Liver (tissue), 9 donors: ENCODE data around the gene MS4A15. TPM values are rescaled to one million over a fixed set of nuclear protein-coding genes. Genes with fewer than 3 reads are reported as not detected.

Experiments
- DNase-seq: peaks from one replicate; pipeline ENCODE4 v3.0.0-alpha.2; 2017; ENCODE audit warnings: low spot score
- H3K27ac ChIP-seq, 2 donors: one replicate each; pipeline ENCODE4 v1.7.0; 2013; ENCODE audit warnings: inconsistent platforms in 2 of 2, low read length in 2 of 2, control low read depth in 1 of 2, low read depth in 1 of 2, mild to moderate bottlenecking in 1 of 2
- H3K27me3 ChIP-seq, 4 donors: one replicate each; pipeline versions ENCODE4 v1.6.1 to v1.7.0; 2013; ENCODE audit warnings: low read length in 3 of 4, inconsistent platforms in 1 of 4, mild to moderate bottlenecking in 1 of 4, moderate library complexity in 1 of 4; ENCODE audit not compliant: control insufficient read depth in 4 of 4, insufficient read depth in 4 of 4
- H3K36me3 ChIP-seq, 4 donors: one replicate each; pipeline versions ENCODE4 v1.6.1 to v1.7.0; 2013; ENCODE audit warnings: low read length in 3 of 4, mild to moderate bottlenecking in 3 of 4, low read depth in 1 of 4, moderate library complexity in 1 of 4; ENCODE audit not compliant: control insufficient read depth in 4 of 4, insufficient read depth in 3 of 4
- H3K4me1 ChIP-seq, 4 donors: one replicate each; pipeline versions ENCODE4 v1.6.1 to v1.7.0; 2013; ENCODE audit warnings: low read length in 3 of 4, mild to moderate bottlenecking in 3 of 4, moderate library complexity in 1 of 4; ENCODE audit not compliant: control insufficient read depth in 4 of 4, insufficient read depth in 4 of 4
- H3K4me3 ChIP-seq, 3 donors: one replicate each; pipeline versions ENCODE4 v1.6.1 to v1.7.0; 2013; ENCODE audit warnings: low read length in 3 of 3, control low read depth in 1 of 3, low read depth in 1 of 3, mild to moderate bottlenecking in 1 of 3
- H3K9ac ChIP-seq, 2 donors: one replicate each; pipeline ENCODE4 v1.7.0; 2013; ENCODE audit warnings: low read length in 2 of 2, mild to moderate bottlenecking in 2 of 2, moderate library complexity in 2 of 2, control low read depth in 1 of 2, low read depth in 1 of 2
- H3K9me3 ChIP-seq, 4 donors: one replicate each; pipeline versions ENCODE4 v1.6.1 to v1.7.0; 2013; ENCODE audit warnings: low read length in 3 of 4; ENCODE audit not compliant: control insufficient read depth in 4 of 4
- ATF3 ChIP-seq: IDR thresholded peaks from 2 replicates; pipeline ENCODE4 v1.6.1; 2016; ENCODE audit warnings: antibody characterized with exemption
- CTCF ChIP-seq: fragments of 150-350 bp; IDR thresholded peaks from 2 replicates; pipeline ENCODE4 v1.5.1; 2017; ENCODE audit warnings: improper control_type of control experiment, low read depth, low read length; ENCODE audit not compliant: missing input control
- EGR1 ChIP-seq, 2 donors: IDR thresholded peaks; 2 replicates each; pipeline ENCODE4 v1.6.1; 2016 to 2018; ENCODE audit warnings: antibody characterized with exemption in 2 of 2, low read depth in 2 of 2
- FOXA1 ChIP-seq: IDR thresholded peaks from 2 replicates; pipeline ENCODE4 v1.6.1; 2016; ENCODE audit warnings: antibody characterized with exemption
- FOXA2 ChIP-seq: IDR thresholded peaks from 2 replicates; pipeline ENCODE4 v1.6.1; 2016; ENCODE audit warnings: antibody characterized with exemption
- GABPA ChIP-seq, 2 donors: IDR thresholded peaks in 1 of 2; conservative IDR thresholded peaks in 1 of 2; 2 replicates each; pipeline ENCODE4 v1.6.1; 2016; ENCODE audit warnings: antibody characterized with exemption in 2 of 2, mild to moderate bottlenecking in 1 of 2, moderate library complexity in 1 of 2
- HNF4A ChIP-seq, 2 donors: conservative IDR thresholded peaks; 2 replicates each; pipeline ENCODE4 v1.6.1; 2016; ENCODE audit warnings: antibody characterized with exemption in 2 of 2, mild to moderate bottlenecking in 2 of 2
- HNF4G ChIP-seq: IDR thresholded peaks from 2 replicates; pipeline ENCODE4 v1.6.1; 2016; ENCODE audit warnings: antibody characterized with exemption
- JUND ChIP-seq, 2 donors: IDR thresholded peaks; 2 replicates each; pipeline ENCODE4 v1.6.1; 2016; ENCODE audit warnings: antibody characterized with exemption in 2 of 2
- MAX ChIP-seq: IDR thresholded peaks from 2 replicates; pipeline ENCODE4 v1.6.1; 2016; ENCODE audit warnings: antibody characterized with exemption
- NR2F2 ChIP-seq: IDR thresholded peaks from 2 replicates; pipeline ENCODE4 v1.6.1; 2016; ENCODE audit warnings: antibody characterized with exemption
- RAD21 ChIP-seq, 2 donors: IDR thresholded peaks; 2 replicates each; pipeline ENCODE4 v1.6.1; 2016; ENCODE audit warnings: antibody characterized with exemption in 2 of 2, mild to moderate bottlenecking in 2 of 2
- REST ChIP-seq: IDR thresholded peaks from 2 replicates; pipeline ENCODE4 v1.6.1; 2016; ENCODE audit warnings: antibody characterized with exemption, mild to moderate bottlenecking
- RXRA ChIP-seq, 2 donors: IDR thresholded peaks; 2 replicates each; pipeline ENCODE4 v1.6.1; 2017 to 2018; ENCODE audit warnings: antibody characterized with exemption in 2 of 2, mild to moderate bottlenecking in 1 of 2
- SP1 ChIP-seq: IDR thresholded peaks from 2 replicates; pipeline ENCODE4 v1.6.1; 2018; ENCODE audit warnings: antibody characterized with exemption, mild to moderate bottlenecking
- TAF1 ChIP-seq: conservative IDR thresholded peaks from 2 replicates; pipeline ENCODE4 v1.6.1; 2016; ENCODE audit warnings: antibody characterized with exemption, mild to moderate bottlenecking
- YY1 ChIP-seq: IDR thresholded peaks from 2 replicates; pipeline ENCODE4 v1.6.1; 2016; ENCODE audit warnings: antibody characterized with exemption, mild to moderate bottlenecking
- ZBTB33 ChIP-seq: IDR thresholded peaks from 2 replicates; pipeline ENCODE4 v1.6.1; 2016; ENCODE audit warnings: antibody characterized with exemption
- WGBS: extraction: QIAGEN DNeasy Blood & Tissue Kit; methylation state at CpG from one replicate; pipeline ENCODE4 v1.1.7; 2013; 5-methylcytosine and 5-hydroxymethylcytosine counted together
- polyA plus RNA-seq, 2 donors: library from polyadenylated mRNA; stranded (reverse) in 1 of 2; unstranded in 1 of 2; fragments of 200-250 nt in 1 of 2; fragments of >200 nt in 1 of 2; fragmentation: Nextera tagmentation in 1 of 2; extraction: Ambion mirVana in 1 of 2; gene quantifications; one replicate each; pipeline versions ENCODE4 v1.2.1 to v1.2.3, GENCODE V29; 2013 to 2015
- total RNA-seq, 2 donors: library from RNA; depleted of rRNA; stranded (reverse); fragments of >200 nt; gene quantifications; one replicate each; pipeline ENCODE4 v1.2.3, GENCODE V29; 2014
- donor health status: healthy.
- donor health status: healthy.
- donor health status: healthy.
- donor health status: healthy.
- donor health status: healthy.

MS4A15 gene
- total and polyA plus RNA-seq, 4 donors: not detected

- WGBS: 86% methylated on average over 2 of the region's 2 CpGs
- no peak for DNase-seq
- no peak overlapping the region for H3K27ac ChIP-seq
- no peaks in the 10 kb centered on the region for H3K36me3 ChIP-seq
- TF ChIP-seq JUND (IDR thresholded peaks at IDR 0.05): no peak
- no peak for TF ChIP-seq HNF4G
- TF ChIP-seq RAD21 (IDR thresholded peaks at IDR 0.05): no peak
- TF ChIP-seq FOXA1: no peak
- TF ChIP-seq HNF4A (conservative IDR thresholded peaks at IDR 0.05): no peak
- TF ChIP-seq ATF3: no peak
- TF ChIP-seq MAX: no peak
- TF ChIP-seq YY1: no peak
- TF ChIP-seq FOXA2: no peak
- TF ChIP-seq CTCF: no peak
- no peak for TF ChIP-seq TAF1
- no peak for TF ChIP-seq GABPA (IDR thresholded peaks at IDR 0.05 in 1 of 2, conservative IDR thresholded peaks at IDR 0.05 in 1 of 2)
- TF ChIP-seq ZBTB33: no peak
- TF ChIP-seq SP1: no peak
- no peak for TF ChIP-seq REST
- TF ChIP-seq EGR1 (IDR thresholded peaks at IDR 0.05; ENCODE audit: low read depth in 2 of 2): no peak
- no peak for TF ChIP-seq RXRA (IDR thresholded peaks at IDR 0.05)
- no peak overlapping the region for H3K4me3 ChIP-seq
- H3K4me1 ChIP-seq: no peaks in the 10 kb centered on the region
- H3K27me3 ChIP-seq: no peaks in the 10 kb centered on the region
- H3K9me3 ChIP-seq: peaks cover 0 to 2% (median 0%) of the 10 kb centered on the region in 4 donors
- no peak overlapping the region for H3K9ac ChIP-seq
Measured at GRCh38 chr11:60780065-60780464, 23.4 kb downstream of the MS4A15 start.

GRCh38 chr11:60780774-60781173 is 24.1 kb downstream of the MS4A15 start:
- Histone ChIP-seq H3K27ac (no peak overlapping the region), H3K4me3 (no peak overlapping the region), H3K4me1 (no peaks in the 10 kb centered on the region), H3K9me3 (peaks cover 0 to 2% (median 0%) of the 10 kb centered on the region in 4 donors), H3K36me3 (no peaks in the 10 kb centered on the region), H3K27me3 (no peaks in the 10 kb centered on the region), H3K9ac (no peak overlapping the region)
- DNase-seq: no peak
- TF ChIP-seq HNF4G (no peak), FOXA2 (no peak), GABPA (IDR thresholded peaks at IDR 0.05 in 1 of 2, conservative IDR thresholded peaks at IDR 0.05 in 1 of 2) (no peak), NR2F2 (no peak), TAF1 (no peak), HNF4A (conservative IDR thresholded peaks at IDR 0.05) (no peak), ATF3 (no peak), RAD21 (IDR thresholded peaks at IDR 0.05) (no peak), EGR1 (IDR thresholded peaks at IDR 0.05; ENCODE audit: low read depth in 2 of 2) (no peak), FOXA1 (no peak), ZBTB33 (no peak), MAX (no peak), JUND (IDR thresholded peaks at IDR 0.05) (no peak), SP1 (no peak)
